ENCODE data around the gene NTRK1. TPM values are rescaled to one million over a fixed set of nuclear protein-coding genes. Genes with fewer than 3 reads are reported as not detected.

Gene NTRK1
- total and polyA plus RNA-seq, 2 of the 13 experiments (the other 11 are each of a cell fraction or from before 2014, with no cell fraction given): not detected

GRCh38 chr1:156873659-156874058 lies 13.0 kb downstream of the NTRK1 start:
- WGBS (ENCODE audit: low lambda C conversion rate): 42% methylated on average over 12 of the region's 18 CpGs
- in situ Hi-C loops (cut with HindIII; ENCODE audit: extremely low pct_ligation_motif_present, low pct_unique_long_range_greater_than_20kb) (no loop called here), intact Hi-C loops (cut with micrococcal nuclease; ENCODE audit: unreplicated experiment) (no loop called here)
- Histone ChIP-seq H3K27me3 (ENCODE audit: control insufficient read depth in 1 of 2, insufficient read depth in 2 of 2, low read length in 2 of 2) (peaks cover 17 to 72% of the 10 kb centered on the region in 2 experiments), H3K9ac (ENCODE audit: insufficient read depth, low read depth, low read length) (no peak overlapping the region), H3K4me3 (replicated peaks in 1 of 3; ENCODE audit: insufficient read depth in 1 of 3, low read depth in 2 of 3, low read length in 3 of 3) (no peak overlapping the region), H3K9me3 (ENCODE audit: low read length) (no peaks in the 10 kb centered on the region), H4K20me1 (ENCODE audit: insufficient read depth, low read length) (no peaks in the 10 kb centered on the region), H2AFZ (ENCODE audit: low read length) (no peak overlapping the region), H3K27ac (ENCODE audit: extremely low read length, insufficient read depth, low read length) (no peak overlapping the region), H3K36me3 (replicated peaks in 1 of 2; ENCODE audit: control insufficient read depth in 1 of 2, insufficient read depth in 2 of 2, low read length in 2 of 2) (no peaks in the 10 kb centered on the region), H3K4me1 (ENCODE audit: insufficient read depth, low read length) (no peaks in the 10 kb centered on the region), H3K79me2 (ENCODE audit: insufficient read depth, low read length) (no peaks in the 10 kb centered on the region), H3K4me2 (ENCODE audit: low read depth, low read length) (no peak overlapping the region)
- DNase-seq (ENCODE audit: low spot score) (no peak), FAIRE-seq (no peak), ATAC-seq (no peak)
- ChIA-PET CTCF (ENCODE audit: low intra/inter-chr PET ratio, low total read pairs) (no interaction called here), POLR2A (no interaction called here)
- no TSS peak for BruUV-seq (replicated peaks)
- no peak for TF ChIP-seq ZNF777 (CRISPR knock-in tag; IDR thresholded peaks at IDR 0.05)
- TF ChIP-seq NFKB2 (CRISPR knock-in tag; IDR thresholded peaks at IDR 0.05; ENCODE audit: borderline replicate concordance): no peak

- intact Hi-C loops (cut with micrococcal nuclease; ENCODE audit: unreplicated experiment): no loop called here
- 3% methylated on average over 3 of the region's 5 CpGs for WGBS (ENCODE audit: low lambda C conversion rate)
- DNase-seq (ENCODE audit: low spot score) (no peak), FAIRE-seq (no peak), ATAC-seq (no peak)
- Histone ChIP-seq H3K4me1 (ENCODE audit: insufficient read depth, low read length) (no peaks in the 10 kb centered on the region), H2AFZ (ENCODE audit: low read length) (no peak overlapping the region), H4K20me1 (ENCODE audit: insufficient read depth, low read length) (no peaks in the 10 kb centered on the region), H3K4me3 (replicated peaks in 1 of 3; ENCODE audit: insufficient read depth in 1 of 3, low read depth in 2 of 3, low read length in 3 of 3) (no peak overlapping the region), H3K4me2 (ENCODE audit: low read depth, low read length) (no peak overlapping the region), H3K79me2 (ENCODE audit: insufficient read depth, low read length) (no peaks in the 10 kb centered on the region), H3K36me3 (replicated peaks in 1 of 2; ENCODE audit: control insufficient read depth in 1 of 2, insufficient read depth in 2 of 2, low read length in 2 of 2) (no peaks in the 10 kb centered on the region), H3K9ac (ENCODE audit: insufficient read depth, low read depth, low read length) (no peak overlapping the region), H3K27ac (ENCODE audit: extremely low read length, insufficient read depth, low read length) (no peak overlapping the region), H3K9me3 (ENCODE audit: low read length) (no peaks in the 10 kb centered on the region), H3K27me3 (ENCODE audit: control insufficient read depth in 1 of 2, insufficient read depth in 2 of 2, low read length in 2 of 2) (peaks cover 17 to 76% of the 10 kb centered on the region in 2 experiments)
- ChIA-PET CTCF (ENCODE audit: low intra/inter-chr PET ratio, low total read pairs) (no interaction called here), POLR2A (no interaction called here)
- in situ Hi-C loops (cut with HindIII; ENCODE audit: extremely low pct_ligation_motif_present, low pct_unique_long_range_greater_than_20kb): no loop called here
- BruUV-seq (replicated peaks): no TSS peak
- no peak for TF ChIP-seq HNRNPH1 (optimal IDR thresholded peaks at IDR 0.05; ENCODE audit: low read depth, low read length)
- TF ChIP-seq ZSCAN22 (CRISPR knock-in tag; IDR thresholded peaks at IDR 0.05): peak; percentile 84
- no peak for TF ChIP-seq ZHX2 (IDR thresholded peaks at IDR 0.05; ENCODE audit: low read depth)
- TF ChIP-seq ZHX2 (CRISPR knock-in tag; IDR thresholded peaks at IDR 0.05; ENCODE audit: borderline replicate concordance): no peak
- TF ChIP-seq ATF3 (CRISPR knock-in tag; IDR thresholded peaks at IDR 0.05): no peak
- no peak for TF ChIP-seq SIX4 (CRISPR knock-in tag; IDR thresholded peaks at IDR 0.05)
- no peak for TF ChIP-seq ZNF160 (CRISPR knock-in tag; IDR thresholded peaks at IDR 0.05)
Measured at GRCh38 chr1:156874142-156874541, 13.5 kb downstream of the NTRK1 start.

All from HepG2 (cell line).